ENCODE data around the gene THAP11. TPM values are rescaled to one million over a fixed set of nuclear protein-coding genes. Genes with fewer than 3 reads are reported as not detected.

Gene THAP11
- total and polyA plus RNA-seq, 2 of the 13 experiments (the other 11 are each of a cell fraction or from before 2014, with no cell fraction given): 44.2 to 53.4 TPM

DNA sequence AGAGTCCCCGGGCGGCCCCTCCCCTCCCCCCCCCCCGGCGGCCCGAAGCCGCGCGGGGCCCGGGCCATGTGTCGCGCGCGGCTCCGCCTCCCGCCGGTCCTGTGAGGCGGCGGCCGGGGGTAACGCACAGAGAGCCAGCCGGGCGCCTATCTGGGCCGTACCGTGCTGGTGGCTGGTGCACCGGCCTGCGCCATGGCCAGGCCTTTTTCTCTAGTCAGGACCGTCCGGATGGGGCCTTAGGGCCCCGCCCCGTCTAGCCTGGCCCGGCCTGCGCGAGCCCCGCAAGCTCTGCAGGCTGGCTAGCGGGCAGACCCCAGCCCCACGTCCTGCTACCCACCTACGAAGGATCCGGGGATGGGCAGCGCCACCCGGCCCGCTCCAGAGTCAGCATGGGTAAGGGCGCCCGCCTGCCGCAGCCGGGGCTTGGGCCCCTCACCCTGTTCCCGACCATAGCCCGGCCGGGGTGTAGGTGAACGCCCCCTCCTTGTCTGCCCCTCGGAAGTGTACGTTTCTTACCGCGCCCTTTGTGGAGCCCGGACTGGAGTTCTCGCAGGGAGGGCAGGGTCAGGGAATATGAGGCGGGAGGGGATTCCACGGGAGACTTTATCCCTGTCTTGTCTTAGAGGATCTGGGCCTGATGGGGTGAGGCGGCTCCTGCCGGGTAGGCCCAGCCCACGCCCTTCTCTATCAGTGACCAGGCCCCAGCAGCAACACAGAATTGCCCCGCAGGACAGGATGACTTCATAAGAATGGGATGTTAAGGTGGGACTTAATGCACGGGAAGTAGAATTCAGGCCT, 5.1 kb downstream of the THAP11 start, which contains the start of gene CENPT:
Gene CENPT, minus strand, starts transcription at position 630 of the 798 bp plus-strand sequence. CDS start 13,834 bp downstream, outside the sequence.
- Histone ChIP-seq H3K4me2 (ENCODE audit: low read depth, low read length) (peak within 1 kb of the TSS; percentile 89), H3K36me3 (replicated peaks in 1 of 2; ENCODE audit: control insufficient read depth in 1 of 2, insufficient read depth in 2 of 2, low read length in 2 of 2) (peaks cover 0 to 8% of the 10 kb centered on the region in 2 experiments; a peak in 3 of 5 replicates), H3K9me3 (ENCODE audit: low read length) (no peaks in the 10 kb centered on the region), H3K79me2 (ENCODE audit: insufficient read depth, low read length) (peaks cover 80% of the 10 kb centered on the region), H3K9ac (ENCODE audit: insufficient read depth, low read depth, low read length) (peak within 1 kb of the TSS; percentile 99), H3K27ac (ENCODE audit: extremely low read length, insufficient read depth, low read length) (peak within 1 kb of the TSS; percentile 88), H3K4me1 (ENCODE audit: insufficient read depth, low read length) (peaks cover 45% of the 10 kb centered on the region), H2AFZ (ENCODE audit: low read length) (no peak within 1 kb of the TSS), H4K20me1 (ENCODE audit: insufficient read depth, low read length) (peaks cover 38% of the 10 kb centered on the region), H3K4me3 (replicated peaks in 1 of 3; ENCODE audit: insufficient read depth in 1 of 3, low read depth in 2 of 3, low read length in 3 of 3) (peak within 1 kb of the TSS; percentile 97 to 99 (median 97)), H3K27me3 (ENCODE audit: control insufficient read depth in 1 of 2, insufficient read depth in 2 of 2, low read length in 2 of 2) (no peaks in the 10 kb centered on the region; a peak in 1 of 5 replicates)
- ChIA-PET POLR2A (interaction anchor here (0.6 to 6.2 kb wide), 8 partner anchors 8 to 181 kb away, joined by 3 to 47 read pairs (median 4); partner anchors contain the start of genes C16orf86 and ENKD1), CTCF (ENCODE audit: low intra/inter-chr PET ratio, low total read pairs) (interaction anchor here (1.5 kb wide), 1 partner anchor 31 kb away, joined by 5 read pairs; no protein-coding TSS in a partner anchor)
- no peak for FAIRE-seq
- peak; percentile 59 for ATAC-seq
- peak; percentile 70 for DNase-seq (ENCODE audit: low spot score)
- in situ Hi-C loops (cut with HindIII; ENCODE audit: extremely low pct_ligation_motif_present, low pct_unique_long_range_greater_than_20kb) (no loop called here), intact Hi-C loops (cut with micrococcal nuclease; ENCODE audit: unreplicated experiment) (no loop called here)
- BruUV-seq (replicated peaks): no TSS peak
- WGBS (ENCODE audit: low lambda C conversion rate): under 1% methylated on average over 25 of the region's 62 CpGs
- TF ChIP-seq, protein P1, sequence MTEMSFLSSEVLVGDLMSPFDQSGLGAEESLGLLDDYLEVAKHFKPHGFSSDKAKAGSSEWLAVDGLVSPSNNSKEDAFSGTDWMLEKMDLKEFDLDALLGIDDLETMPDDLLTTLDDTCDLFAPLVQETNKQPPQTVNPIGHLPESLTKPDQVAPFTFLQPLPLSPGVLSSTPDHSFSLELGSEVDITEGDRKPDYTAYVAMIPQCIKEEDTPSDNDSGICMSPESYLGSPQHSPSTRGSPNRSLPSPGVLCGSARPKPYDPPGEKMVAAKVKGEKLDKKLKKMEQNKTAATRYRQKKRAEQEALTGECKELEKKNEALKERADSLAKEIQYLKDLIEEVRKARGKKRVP (CRISPR knock-in tag; IDR thresholded peaks at IDR 0.05): no peak
- no peak; the same call in 1 of the 2 replicates for TF ChIP-seq ZNF333 (CRISPR knock-in tag; IDR thresholded peaks at IDR 0.05; ENCODE audit: borderline replicate concordance)
- no peak for TF ChIP-seq POLR2AphosphoS2 (IDR thresholded peaks at IDR 0.05; ENCODE audit: low read depth, low read length)
- TF ChIP-seq MEIS1 (CRISPR knock-in tag; IDR thresholded peaks at IDR 0.05; ENCODE audit: borderline replicate concordance): 0 out of 2 replicates have a peak, but pooled peaks have one; percentile 20
- TF ChIP-seq ZNF44 (CRISPR knock-in tag; IDR thresholded peaks at IDR 0.05): peak; percentile 83; the same call in 1 of the 2 replicates
- TF ChIP-seq REXO4 (CRISPR knock-in tag; IDR thresholded peaks at IDR 0.05; ENCODE audit: borderline replicate concordance): 0 out of 2 replicates have a peak, but pooled peaks have one; percentile 62
- TF ChIP-seq, protein P2, sequence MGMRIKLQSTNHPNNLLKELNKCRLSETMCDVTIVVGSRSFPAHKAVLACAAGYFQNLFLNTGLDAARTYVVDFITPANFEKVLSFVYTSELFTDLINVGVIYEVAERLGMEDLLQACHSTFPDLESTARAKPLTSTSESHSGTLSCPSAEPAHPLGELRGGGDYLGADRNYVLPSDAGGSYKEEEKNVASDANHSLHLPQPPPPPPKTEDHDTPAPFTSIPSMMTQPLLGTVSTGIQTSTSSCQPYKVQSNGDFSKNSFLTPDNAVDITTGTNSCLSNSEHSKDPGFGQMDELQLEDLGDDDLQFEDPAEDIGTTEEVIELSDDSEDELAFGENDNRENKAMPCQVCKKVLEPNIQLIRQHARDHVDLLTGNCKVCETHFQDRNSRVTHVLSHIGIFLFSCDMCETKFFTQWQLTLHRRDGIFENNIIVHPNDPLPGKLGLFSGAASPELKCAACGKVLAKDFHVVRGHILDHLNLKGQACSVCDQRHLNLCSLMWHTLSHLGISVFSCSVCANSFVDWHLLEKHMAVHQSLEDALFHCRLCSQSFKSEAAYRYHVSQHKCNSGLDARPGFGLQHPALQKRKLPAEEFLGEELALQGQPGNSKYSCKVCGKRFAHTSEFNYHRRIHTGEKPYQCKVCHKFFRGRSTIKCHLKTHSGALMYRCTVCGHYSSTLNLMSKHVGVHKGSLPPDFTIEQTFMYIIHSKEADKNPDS (CRISPR knock-in tag; IDR thresholded peaks at IDR 0.05): no peak
- TF ChIP-seq, protein P3, sequence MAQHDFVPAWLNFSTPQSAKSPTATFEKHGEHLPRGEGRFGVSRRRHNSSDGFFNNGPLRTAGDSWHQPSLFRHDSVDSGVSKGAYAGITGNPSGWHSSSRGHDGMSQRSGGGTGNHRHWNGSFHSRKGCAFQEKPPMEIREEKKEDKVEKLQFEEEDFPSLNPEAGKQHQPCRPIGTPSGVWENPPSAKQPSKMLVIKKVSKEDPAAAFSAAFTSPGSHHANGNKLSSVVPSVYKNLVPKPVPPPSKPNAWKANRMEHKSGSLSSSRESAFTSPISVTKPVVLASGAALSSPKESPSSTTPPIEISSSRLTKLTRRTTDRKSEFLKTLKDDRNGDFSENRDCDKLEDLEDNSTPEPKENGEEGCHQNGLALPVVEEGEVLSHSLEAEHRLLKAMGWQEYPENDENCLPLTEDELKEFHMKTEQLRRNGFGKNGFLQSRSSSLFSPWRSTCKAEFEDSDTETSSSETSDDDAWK (CRISPR knock-in tag; IDR thresholded peaks at IDR 0.05): no peak
- no peak for TF ChIP-seq SMAD9 (CRISPR knock-in tag; IDR thresholded peaks at IDR 0.05)
- peak; percentile 87 for TF ChIP-seq HIVEP1 (CRISPR knock-in tag; IDR thresholded peaks at IDR 0.05)
- TF ChIP-seq KAT7 (CRISPR knock-in tag; IDR thresholded peaks at IDR 0.05; ENCODE audit: borderline replicate concordance): 0 out of 2 replicates have a peak, but pooled peaks have one; percentile 5
- no peak for TF ChIP-seq MTA1 (CRISPR knock-in tag; IDR thresholded peaks at IDR 0.05; ENCODE audit: borderline replicate concordance)
- 0 out of 2 replicates have a peak, but pooled peaks have one; percentile 32 for TF ChIP-seq KLF9 (CRISPR knock-in tag; IDR thresholded peaks at IDR 0.05; ENCODE audit: low read depth)
- no peak for TF ChIP-seq ZNF317 (CRISPR knock-in tag; IDR thresholded peaks at IDR 0.05)
- no peak for TF ChIP-seq NFE2L2 (IDR thresholded peaks at IDR 0.05; ENCODE audit: low read length)
- TF ChIP-seq, protein P4, sequence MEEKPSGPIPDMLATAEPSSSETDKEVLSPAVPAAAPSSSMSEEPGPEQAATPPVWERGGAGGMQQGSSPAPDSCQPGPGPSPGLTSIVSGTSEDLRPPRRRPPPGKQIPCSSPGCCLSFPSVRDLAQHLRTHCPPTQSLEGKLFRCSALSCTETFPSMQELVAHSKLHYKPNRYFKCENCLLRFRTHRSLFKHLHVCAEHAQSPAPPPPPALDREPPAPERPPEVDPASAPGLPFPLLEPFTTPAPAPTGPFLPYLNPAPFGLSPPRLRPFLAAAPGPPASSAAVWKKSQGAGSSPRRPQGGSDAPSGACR (CRISPR knock-in tag; IDR thresholded peaks at IDR 0.05): no peak
- peak; percentile 70 for TF ChIP-seq PHF8 (CRISPR knock-in tag; IDR thresholded peaks at IDR 0.05)
- TF ChIP-seq HNRNPH1 (optimal IDR thresholded peaks at IDR 0.05; ENCODE audit: low read depth, low read length): no peak

All from HepG2 (cell line).